PC-3 (cell line): ENCODE data around the gene YTHDF1. TPM values are rescaled to one million over a fixed set of nuclear protein-coding genes. Genes with fewer than 3 reads are reported as not detected.

Source experiments
- ATAC-seq: fragments of 200-7000 bp; cut with Tn5 transposase; 2 replicates; pipeline ENCODE4 v1.9.1; 2020; ENCODE audit warnings: mild to moderate bottlenecking, moderate library complexity
- BruUV-seq: library from RNA; stranded (reverse); fragments of 400-500 nt; replicated peaks from 2 replicates; lab custom pipeline; 2021; lab: Mats Ljungman, UMichigan
- CTCF ChIA-PET: fragments of 300-600 bp; sonication (Branson Sonifier 250); formaldehyde crosslinking; loops from one replicate; lab custom pipeline; 2022; ENCODE audit warnings: antibody characterized with exemption; lab: Charles Lee
- POLR2A ChIA-PET: fragments of 300-600 bp; sonication (Branson Sonifier 250); formaldehyde crosslinking; loops from one replicate; lab custom pipeline; 2022; ENCODE audit warnings: antibody characterized with exemption; ENCODE audit not compliant: unreplicated experiment; lab: Charles Lee
- DNase-seq: peaks from one replicate; pipeline ENCODE4 v3.0.0-alpha.2; 2015
- H2AFZ ChIP-seq: fragments of 300-600 bp; sonication (generic); 2 replicates; pipeline ENCODE4 v1.6.0; 2016; ENCODE audit warnings: antibody characterized with exemption, low read length
- H3F3A ChIP-seq: fragments of 300-600 bp; sonication (generic); one replicate; pipeline ENCODE4 v1.6.0; 2017; ENCODE audit warnings: antibody characterized with exemption, low read length, control low read depth, mild to moderate bottlenecking; ENCODE audit not compliant: unreplicated experiment
- H3K27ac ChIP-seq: fragments of 300-600 bp; sonication (generic); 2 replicates; pipeline ENCODE4 v1.5.1; 2016; ENCODE audit warnings: mild to moderate bottlenecking, low read length
- H3K27me3 ChIP-seq: fragments of 300-600 bp; sonication (generic); 2 replicates; pipeline ENCODE4 v1.6.1; 2016; ENCODE audit warnings: low read length, mixed read lengths
- H3K36me3 ChIP-seq: fragments of 300-600 bp; sonication (generic); 2 replicates; pipeline ENCODE4 v1.6.1; 2016; ENCODE audit warnings: low read depth, mixed run types, low read length, mixed read lengths
- H3K4me1 ChIP-seq: fragments of 300-600 bp; sonication (generic); 2 replicates; pipeline ENCODE4 v1.5.1; 2016; ENCODE audit warnings: low read length; ENCODE audit not compliant: insufficient read depth
- H3K4me2 ChIP-seq: fragments of 300-600 bp; sonication (generic); 2 replicates; pipeline ENCODE4 v1.6.0; 2016; ENCODE audit warnings: low read length
- H3K4me3 ChIP-seq: fragments of 300-600 bp; sonication (generic); 2 replicates; pipeline ENCODE4 v1.5.1; 2016; ENCODE audit warnings: mild to moderate bottlenecking, low read length, mixed read lengths
- H3K79me2 ChIP-seq: fragments of 300-600 bp; sonication (generic); 2 replicates; pipeline ENCODE4 v1.6.1; 2017; ENCODE audit warnings: low read length, mixed read lengths
- H3K9ac ChIP-seq: fragments of 300-600 bp; sonication (generic); 2 replicates; pipeline ENCODE4 v1.6.0; 2016; ENCODE audit warnings: mild to moderate bottlenecking, low read length
- H3K9me2 ChIP-seq: fragments of 300-600 bp; sonication (generic); replicated peaks from 2 replicates; pipeline ENCODE4 v1.6.1; 2016; ENCODE audit warnings: mixed run types, low read length, mixed read lengths
- H3K9me3 ChIP-seq: fragments of 300-600 bp; sonication (generic); 2 replicates; pipeline ENCODE4 v1.6.1; 2016; ENCODE audit warnings: low read length, mixed read lengths
- H4K20me1 ChIP-seq: fragments of 300-600 bp; sonication (generic); 2 replicates; pipeline ENCODE4 v1.6.1; 2016; ENCODE audit warnings: low read length, mixed read lengths
- CTCF ChIP-seq: fragments of 300-600 bp; sonication (generic); conservative IDR thresholded peaks from 2 replicates; pipeline ENCODE4 v1.5.1; 2017; ENCODE audit warnings: antibody characterized with exemption, low read depth, mild to moderate bottlenecking, low read length
- EZH2 ChIP-seq: fragments of 300-600 bp; sonication (generic); IDR thresholded peaks from one replicate; pipeline ENCODE4 v1.6.1; 2017; ENCODE audit warnings: antibody characterized with exemption, mild to moderate bottlenecking, low read length; ENCODE audit not compliant: unreplicated experiment
- EZH2phosphoT487 ChIP-seq: fragments of 300-600 bp; sonication (generic); IDR thresholded peaks from 2 replicates; pipeline ENCODE4 v1.6.1; 2018; ENCODE audit warnings: mild to moderate bottlenecking, antibody characterized with exemption, low read length, borderline replicate concordance
- intact Hi-C: fragments of 100-400 bp; cut with micrococcal nuclease; formaldehyde crosslinking; loops from 2 replicates; pipeline ENCODE4 v1.9.0; 2023
- total RNA-seq: library from RNA; depleted of rRNA; stranded (reverse); fragments of >200 nt; gene quantifications from 2 replicates; pipeline ENCODE4 v1.2.3, GENCODE V29; 2014

YTHDF1 gene
- total RNA-seq, 1 experiment from 2014 or later: 30.0 TPM

GRCh38 chr20:63164484-63165355 is 51.2 kb downstream of the YTHDF1 start:
- Histone ChIP-seq H3K9me3 (no peaks in the 10 kb centered on the region), H3K9me2 (no peaks in the 10 kb centered on the region), H2AFZ (no peak overlapping the region), H3K4me3 (no peak overlapping the region), H3K4me2 (no peak overlapping the region), H3K79me2 (no peaks in the 10 kb centered on the region), H3K4me1 (no peaks in the 10 kb centered on the region), H3K27ac (no peak overlapping the region), H3K9ac (no peak overlapping the region), H3K27me3 (peaks cover 9% of the 10 kb centered on the region; the same call in 1 of the 2 replicates), H3F3A (no peaks in the 10 kb centered on the region), H3K36me3 (no peaks in the 10 kb centered on the region), H4K20me1 (no peaks in the 10 kb centered on the region)
- TF ChIP-seq EZH2 (no peak), CTCF (no peak), EZH2phosphoT487 (no peak)
- intact Hi-C loops: no loop called here
- ATAC-seq (no peak), DNase-seq (no peak)
- ChIA-PET POLR2A (no interaction called here), CTCF (no interaction called here)
- no TSS peak for BruUV-seq

- ATAC-seq (no peak), DNase-seq (no peak)
- Histone ChIP-seq H3K4me3 (no peak overlapping the region), H3K36me3 (no peaks in the 10 kb centered on the region), H3K9me2 (no peaks in the 10 kb centered on the region), H3K9ac (no peak overlapping the region), H4K20me1 (no peaks in the 10 kb centered on the region), H3F3A (no peaks in the 10 kb centered on the region), H3K79me2 (no peaks in the 10 kb centered on the region), H2AFZ (no peak overlapping the region), H3K9me3 (no peaks in the 10 kb centered on the region), H3K27ac (no peak overlapping the region), H3K4me1 (no peaks in the 10 kb centered on the region), H3K27me3 (peaks cover 9% of the 10 kb centered on the region; the same call in 1 of the 2 replicates), H3K4me2 (no peak overlapping the region)
- POLR2A ChIA-PET: no interaction called here
- TF ChIP-seq EZH2: no peak
- TF ChIP-seq EZH2phosphoT487: no peak
- no peak for TF ChIP-seq CTCF
- CTCF ChIA-PET: no interaction called here
- intact Hi-C loops: no loop called here
- no TSS peak for BruUV-seq
These were observed 52.1 kb downstream of the YTHDF1 start for GRCh38 chr20:63163596-63164483.
